ENCODE measurements around the gene JCAD.

DNA sequence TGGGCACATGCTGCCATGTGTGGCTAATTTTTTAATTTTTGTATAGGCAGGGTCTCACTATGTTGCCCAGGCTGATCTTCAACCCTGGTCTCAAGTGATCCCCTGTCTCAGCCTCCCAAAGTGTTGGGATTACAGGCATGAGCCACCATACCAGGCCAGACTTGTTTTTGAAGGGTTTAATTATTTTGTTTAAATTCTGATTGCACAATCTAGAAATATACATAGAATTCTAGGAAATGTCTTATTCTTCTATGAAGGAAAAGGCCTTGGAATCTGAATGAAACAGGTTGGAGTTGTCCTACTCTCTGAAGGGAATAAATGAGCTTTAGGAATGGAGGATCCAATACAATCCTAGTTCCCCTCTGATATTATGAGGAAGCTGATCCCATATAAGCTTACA, 15.5 kb upstream of the JCAD start:
- TF ChIP-seq POLR2AphosphoS5 (IDR thresholded peaks at IDR 0.05; ENCODE audit: low read depth) (no peak), EZH2phosphoT487 (IDR thresholded peaks at IDR 0.05; ENCODE audit: unreplicated experiment) (no peak)
- TF ChIP-seq, protein P1, sequence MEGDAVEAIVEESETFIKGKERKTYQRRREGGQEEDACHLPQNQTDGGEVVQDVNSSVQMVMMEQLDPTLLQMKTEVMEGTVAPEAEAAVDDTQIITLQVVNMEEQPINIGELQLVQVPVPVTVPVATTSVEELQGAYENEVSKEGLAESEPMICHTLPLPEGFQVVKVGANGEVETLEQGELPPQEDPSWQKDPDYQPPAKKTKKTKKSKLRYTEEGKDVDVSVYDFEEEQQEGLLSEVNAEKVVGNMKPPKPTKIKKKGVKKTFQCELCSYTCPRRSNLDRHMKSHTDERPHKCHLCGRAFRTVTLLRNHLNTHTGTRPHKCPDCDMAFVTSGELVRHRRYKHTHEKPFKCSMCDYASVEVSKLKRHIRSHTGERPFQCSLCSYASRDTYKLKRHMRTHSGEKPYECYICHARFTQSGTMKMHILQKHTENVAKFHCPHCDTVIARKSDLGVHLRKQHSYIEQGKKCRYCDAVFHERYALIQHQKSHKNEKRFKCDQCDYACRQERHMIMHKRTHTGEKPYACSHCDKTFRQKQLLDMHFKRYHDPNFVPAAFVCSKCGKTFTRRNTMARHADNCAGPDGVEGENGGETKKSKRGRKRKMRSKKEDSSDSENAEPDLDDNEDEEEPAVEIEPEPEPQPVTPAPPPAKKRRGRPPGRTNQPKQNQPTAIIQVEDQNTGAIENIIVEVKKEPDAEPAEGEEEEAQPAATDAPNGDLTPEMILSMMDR (conservative IDR thresholded peaks at IDR 0.05; ENCODE audit: low read depth in 2 of 2) = no peak

Data from GM23338 (cell line).